HG03378 (cell line): ENCODE data around the gene ZNF30.
"Not testable (repeated sequence)": the region's sequence is repeated elsewhere in the genome, so short reads cannot be mapped to it uniquely, and the experiment has no call there.

Experiments
- ATAC-seq: cut with Tn5 transposase; IDR thresholded peaks from one replicate; pipeline ENCODE4 v1.9.1; 2021; ENCODE audit warnings: mild to moderate bottlenecking, moderate library complexity; ENCODE audit not compliant: unreplicated experiment

Gene ZNF30

DNA sequence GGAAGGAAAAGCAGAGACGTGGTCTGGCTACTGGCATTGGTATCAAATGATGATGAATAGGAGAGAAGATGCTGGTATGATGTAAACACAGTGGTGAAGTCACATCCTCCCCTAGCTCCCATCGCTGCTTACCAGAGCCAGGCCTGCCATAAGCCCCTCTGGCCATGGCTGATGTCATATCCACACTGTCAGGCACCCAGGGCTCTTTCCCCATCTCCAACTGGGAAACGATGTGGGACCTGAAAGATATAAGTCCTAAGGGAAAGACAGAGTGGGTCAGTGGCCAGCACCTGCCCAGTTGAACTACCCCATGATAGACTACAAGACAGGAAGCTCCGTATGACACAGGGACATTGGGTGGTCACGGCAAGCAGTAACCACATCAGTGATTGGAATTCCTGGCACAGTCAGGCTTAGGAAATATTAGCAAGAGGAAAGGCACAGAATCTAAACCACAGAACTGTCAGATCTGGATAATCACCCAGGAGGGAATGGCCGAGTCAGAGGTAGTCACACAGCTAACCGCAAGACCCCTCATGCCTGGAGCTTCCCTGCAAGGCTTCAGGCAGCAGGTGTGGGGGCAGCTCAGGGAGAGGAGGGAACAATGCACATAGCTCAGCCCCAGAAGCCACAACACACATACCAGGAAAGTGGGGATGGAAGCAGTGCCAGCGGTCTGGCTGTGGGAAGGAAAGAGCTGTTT lies 33.6 kb downstream of the ZNF30 start:
- no peak for ATAC-seq

DNA sequence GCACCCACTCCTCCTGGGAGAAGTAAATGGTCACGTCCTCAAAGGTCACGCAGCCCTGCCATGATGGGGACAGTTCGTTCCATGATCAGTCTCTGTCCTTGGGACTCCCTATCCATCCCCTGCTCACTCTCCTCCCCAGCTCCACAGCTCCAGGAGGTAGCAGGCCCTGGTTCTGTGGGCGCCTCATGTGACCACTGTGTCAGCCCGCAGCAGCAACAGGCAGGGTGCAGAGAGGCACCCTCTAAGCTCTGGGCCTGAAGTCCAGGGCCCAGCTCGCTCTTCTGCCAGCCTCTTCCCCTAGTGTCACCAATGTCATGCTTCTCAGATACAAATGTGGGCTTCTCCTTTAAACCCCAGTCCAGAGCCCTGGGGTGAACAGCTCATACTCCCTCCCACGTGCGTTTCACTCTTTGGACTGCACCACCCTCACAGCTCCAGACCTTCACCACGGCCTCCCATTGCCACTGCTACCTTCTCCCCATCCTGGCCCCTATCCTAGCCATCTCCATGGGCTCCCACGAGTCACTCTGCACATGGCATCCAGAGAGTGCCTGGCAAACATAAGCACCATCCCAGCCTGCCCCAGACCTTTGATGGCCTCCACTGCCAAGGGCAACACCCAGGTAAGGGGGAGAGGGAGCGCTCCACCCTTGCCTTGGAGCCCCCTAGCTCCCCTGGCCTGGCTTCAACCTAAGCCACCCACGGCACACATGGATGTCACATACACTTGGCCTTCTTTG lies 34.4 kb downstream of the ZNF30 start:
- ATAC-seq = no peak

DNA sequence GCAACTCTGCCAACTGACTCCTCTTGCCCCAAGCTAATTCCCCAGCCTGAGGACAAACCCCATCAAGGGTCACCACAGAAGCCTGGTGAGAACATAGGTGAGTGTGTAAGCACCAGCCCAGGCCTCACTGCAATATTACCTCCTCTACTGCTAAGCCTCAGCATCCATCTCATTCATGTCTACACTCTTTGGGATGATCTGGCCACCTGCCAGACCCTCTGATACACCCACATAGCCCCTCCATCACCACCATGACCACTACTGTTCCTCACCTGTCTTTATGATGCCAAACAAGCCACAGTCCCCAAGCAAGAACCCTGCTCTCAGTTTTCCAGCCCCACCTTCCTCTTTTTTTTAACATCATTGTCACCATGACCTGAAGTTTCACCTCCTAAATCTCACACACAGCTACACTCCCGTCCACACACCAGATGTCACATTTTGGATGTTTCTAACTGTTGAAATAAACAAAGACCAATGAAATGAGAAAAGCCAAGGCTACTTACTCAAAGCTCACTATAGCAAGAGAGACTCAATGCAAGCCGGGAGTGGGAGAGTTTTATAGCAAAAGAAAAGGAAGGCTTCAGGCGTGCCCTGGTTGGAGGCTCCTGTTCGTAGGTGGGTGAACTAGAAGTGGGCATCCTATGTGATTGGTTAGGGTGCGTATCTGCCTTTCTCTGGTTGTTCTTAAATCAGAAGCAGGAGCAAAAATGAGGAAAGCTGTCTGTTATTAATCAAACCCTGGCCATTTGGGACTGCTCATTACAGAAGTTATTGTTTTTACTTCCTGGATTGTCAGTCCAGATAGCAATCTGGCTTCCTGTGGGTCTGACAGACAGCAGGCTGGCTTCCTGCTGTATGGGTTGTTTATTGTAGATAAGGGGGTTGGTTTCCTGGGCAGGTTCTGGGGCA lies 35.3 kb downstream of the ZNF30 start:
- no peak for ATAC-seq

DNA sequence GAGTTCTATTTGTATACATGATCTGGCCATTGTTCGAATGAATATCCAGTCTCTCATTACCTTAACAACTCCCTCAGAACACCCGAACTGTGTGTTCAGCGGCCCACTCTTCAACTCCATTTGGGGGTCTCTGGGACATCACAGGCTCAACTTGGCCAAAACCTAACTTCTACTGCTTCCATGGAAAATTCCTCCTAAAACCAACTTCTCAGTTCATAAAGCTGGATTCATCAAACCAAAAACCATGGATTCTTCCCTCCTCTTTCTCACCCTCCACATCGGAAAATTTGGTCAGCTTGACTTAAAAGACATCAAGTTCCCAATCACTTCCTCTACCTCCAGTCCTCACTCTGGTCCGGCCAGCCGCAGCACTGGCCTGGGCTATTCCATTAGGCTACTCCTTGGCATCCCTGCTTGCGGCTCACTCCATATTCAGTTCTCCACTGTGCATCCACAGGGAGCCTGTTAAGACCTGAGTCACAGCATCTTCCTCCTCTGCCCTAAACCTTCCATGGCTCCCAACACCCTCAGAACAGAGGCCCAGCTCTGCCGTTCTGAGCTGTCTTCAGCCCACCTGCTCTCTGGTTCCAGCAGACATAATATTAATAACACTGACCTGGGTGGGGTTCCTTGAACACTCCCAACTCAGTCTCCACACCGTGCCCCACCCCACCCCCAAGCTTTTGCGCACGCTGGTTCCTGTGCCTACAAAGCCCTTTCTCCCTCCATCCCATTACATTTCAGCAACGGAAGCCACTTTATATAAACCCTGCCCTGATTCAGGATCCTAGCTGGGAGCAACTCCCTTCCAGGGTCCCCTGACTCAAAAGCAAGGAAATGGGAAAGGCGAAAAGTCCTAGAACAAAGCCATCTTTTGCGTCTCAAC lies 36.2 kb downstream of the ZNF30 start:
- no peak for ATAC-seq

DNA sequence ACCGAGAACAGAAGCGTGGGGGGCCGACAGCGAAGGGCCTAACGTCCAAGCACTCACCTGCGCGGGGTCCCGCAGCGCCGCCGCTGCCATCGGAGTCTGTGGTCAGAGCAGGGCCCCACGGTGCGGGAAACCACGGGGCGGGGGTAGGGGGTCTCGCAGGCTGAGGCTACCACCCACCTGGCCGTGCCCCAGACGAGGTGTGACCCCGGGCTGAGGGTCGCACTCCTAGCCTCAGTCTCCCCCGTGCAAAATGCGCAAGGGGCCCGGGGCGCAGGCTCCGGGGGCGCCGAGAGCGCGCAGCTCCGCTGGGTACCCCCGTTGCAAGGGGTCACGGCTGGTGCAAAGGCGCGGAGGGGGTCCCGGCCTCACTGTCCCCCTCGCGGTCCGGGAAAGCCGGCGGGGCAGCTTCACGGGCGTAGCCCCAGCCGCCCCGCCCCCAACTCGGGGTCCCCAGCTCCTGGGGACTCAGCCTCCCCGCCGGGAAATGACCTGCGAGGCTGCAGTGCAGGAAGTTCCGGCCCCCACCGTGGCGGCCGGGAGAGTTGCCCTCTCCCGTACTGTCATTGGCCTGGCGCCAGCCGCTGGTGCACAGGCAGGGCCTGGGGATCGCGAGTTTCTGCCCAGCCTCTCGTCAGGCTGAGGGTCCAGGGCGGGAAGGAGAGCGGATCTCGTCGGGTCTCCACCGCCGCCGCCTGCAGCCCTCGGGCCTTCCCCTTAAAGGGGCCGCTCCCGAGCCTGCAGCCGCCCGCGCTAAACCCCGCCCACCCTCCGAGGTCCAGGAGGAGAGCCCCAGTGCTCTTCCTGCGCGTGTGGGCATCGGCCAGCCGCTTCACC lies 37.1 kb downstream of the ZNF30 start, which contains the start of gene ZNF792:
Gene ZNF792, minus strand, starts transcription at position 657 of the 834 bp plus-strand sequence. Its CDS starts 567 bp downstream, at position 90.
- no peak for ATAC-seq

DNA sequence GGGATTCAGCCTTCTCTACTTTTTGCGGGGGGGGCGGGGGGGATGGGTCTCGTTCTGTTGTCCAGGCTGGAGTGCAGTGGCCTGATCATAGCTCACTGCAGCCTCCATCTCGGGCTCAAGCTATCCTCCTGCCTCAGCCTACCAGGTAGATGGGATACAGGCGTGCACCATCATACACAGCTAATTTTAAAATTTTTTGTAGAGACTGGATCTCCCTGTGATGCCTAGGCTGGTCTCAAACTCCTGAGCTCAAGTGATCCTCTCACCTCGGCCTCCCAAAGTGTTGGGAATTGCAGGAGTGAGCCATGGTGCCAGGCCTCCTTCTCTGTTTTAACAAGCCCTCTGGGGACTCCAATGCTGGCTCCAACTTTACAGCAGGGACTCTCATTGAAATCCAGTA lies 37.9 kb downstream of the ZNF30 start:
- ATAC-seq = no peak

DNA sequence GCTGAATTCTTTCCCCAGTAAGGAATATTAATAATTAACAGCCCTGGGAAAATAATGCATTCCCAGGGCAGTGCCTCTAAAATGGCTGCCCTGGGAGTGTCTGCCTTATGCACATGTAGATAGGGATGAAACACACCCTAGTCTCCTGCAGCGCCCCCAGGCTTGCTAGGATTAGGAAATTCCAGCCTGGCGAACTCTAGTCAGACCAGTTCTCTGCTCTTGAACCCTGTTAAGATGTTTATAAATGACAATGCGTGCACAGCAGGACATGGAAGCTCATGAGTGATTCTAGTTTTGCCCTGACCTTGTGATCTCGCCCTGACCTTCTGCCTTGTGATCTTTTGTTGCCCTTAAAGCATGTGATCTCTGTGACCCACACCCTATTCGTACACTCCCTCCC lies 38.8 kb downstream of the ZNF30 start:
- not testable (repeated sequence) for ATAC-seq

DNA sequence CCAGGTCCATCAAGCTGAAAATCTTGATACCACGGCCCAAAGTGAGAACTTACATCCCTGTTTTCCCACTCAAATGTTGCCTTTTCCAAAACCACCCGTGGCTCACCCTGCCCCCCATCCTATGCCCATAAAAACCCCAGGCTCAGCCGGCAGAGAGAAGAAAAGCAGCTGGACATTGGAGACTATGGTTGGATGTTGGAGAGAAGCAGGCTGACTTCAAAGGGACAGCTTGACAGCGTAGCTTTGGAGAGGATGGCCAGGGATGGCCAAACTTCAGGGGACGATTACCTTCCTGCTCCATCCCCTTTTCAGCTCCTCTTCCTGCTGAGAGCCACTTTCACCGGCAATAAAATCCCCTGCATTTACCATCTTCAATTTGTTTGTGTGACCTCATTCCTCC lies 40.8 kb downstream of the ZNF30 start:
- no peak for ATAC-seq

DNA sequence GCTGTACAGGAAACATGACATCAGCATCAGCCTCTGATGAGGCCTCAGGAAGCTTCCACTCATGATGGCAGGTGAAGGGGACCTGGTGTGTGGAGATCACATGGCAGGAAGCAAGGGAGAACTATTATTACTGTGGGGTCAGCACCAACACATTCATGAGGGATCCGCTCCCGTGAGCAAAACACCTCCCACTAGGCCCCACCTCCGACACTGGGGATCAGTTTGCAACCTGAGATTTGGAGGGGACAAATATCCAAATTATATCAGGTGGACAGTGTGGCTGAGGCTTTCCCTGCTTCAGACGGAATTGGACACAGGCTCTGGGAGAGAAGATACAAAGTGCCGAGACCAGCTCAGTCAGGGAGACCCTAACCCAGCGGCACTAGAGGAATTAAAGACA lies 43.0 kb downstream of the ZNF30 start:
- ATAC-seq = no peak

DNA sequence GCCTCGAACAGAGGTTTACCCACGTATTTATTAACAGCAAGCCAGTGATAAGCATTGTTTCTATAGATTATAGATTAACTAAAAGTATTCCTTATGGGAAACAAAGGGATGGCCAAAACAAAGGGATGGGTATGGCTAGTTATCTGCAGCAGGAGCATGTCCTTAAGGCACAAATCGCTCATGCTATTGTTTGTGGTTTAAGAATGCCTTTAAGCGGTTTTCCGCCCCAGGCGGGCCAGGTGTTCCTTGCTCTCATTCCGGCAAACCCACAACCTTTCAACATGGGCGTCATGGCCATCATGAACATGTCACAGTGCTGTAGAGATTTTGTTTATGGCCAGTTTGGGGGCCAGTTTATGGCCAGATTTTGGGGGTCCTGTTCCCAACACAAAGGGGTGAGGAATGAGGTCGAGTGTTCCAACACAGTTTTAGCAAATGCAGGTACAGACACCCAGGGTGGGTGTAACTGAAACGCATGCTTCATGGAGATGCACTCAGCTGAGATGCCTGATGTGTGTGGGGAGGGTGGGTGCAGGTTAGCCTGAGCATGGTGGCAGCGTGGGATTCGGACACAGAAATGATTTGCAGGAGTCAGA lies 43.6 kb downstream of the ZNF30 start:
- not testable (repeated sequence) for ATAC-seq

DNA sequence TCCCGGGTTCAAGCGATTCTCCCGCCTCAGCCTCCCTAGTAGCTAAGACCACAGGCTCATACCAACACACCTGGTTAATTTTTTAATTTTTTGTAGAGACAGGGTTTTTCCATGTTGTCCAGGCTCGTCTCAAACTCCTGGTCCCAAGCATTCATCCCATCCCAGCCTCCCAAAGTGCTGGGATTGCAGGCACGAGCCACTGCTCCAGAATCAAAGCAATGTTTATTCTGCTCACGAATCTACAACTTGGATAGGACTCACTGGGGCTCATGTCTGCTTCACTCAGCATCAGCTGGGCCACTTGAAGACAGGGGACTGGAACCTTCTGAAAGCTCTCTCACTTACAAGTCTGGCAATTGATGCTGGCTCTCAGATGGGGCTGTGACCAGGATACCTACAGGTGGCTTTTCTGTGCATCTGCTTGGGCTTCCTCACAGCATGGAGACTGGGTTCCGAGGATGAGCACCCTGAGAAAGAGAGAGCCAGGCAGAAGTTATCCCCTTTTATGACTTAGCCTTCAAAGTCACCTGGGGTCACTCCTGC lies 45.5 kb downstream of the ZNF30 start:
- no peak for ATAC-seq

DNA sequence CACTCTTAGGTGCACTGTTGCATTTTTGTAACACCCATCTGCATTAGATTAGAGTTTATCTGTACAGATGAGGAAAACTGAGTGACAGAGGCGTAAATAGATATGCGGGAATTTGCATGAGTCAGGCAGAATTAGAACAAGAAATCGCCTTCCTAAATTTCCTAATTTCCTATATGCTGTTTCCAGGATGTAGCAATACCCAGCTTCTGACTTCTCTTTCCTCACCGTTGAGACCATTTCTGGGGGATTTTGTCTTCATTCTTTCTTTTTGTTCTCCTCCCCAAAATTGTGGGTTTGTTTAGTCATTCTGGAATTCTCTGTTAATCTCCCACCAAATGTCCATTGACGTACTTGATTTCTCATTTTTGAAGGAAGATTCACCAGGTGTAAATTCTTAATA lies 47.9 kb downstream of the ZNF30 start:
- no peak for ATAC-seq

DNA sequence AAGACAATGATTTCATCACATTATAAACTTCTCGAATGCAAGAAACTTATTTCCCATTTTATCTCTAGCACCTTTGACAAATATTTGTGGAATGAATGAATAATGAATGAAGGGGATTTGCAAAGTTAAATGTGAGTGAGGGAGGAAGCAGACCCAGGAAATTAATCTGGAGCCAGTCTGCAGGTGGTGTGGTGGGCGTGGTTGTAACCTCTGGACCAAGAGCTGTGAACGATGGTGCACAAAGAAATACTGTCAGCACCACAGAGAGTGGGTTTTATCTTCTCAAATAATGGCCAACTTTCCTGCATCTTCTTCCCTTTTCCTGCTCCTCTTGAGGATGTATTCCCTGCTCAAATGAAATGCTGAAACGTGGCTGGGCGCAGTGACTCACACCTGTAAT lies 48.4 kb downstream of the ZNF30 start:
- ATAC-seq = no peak

DNA sequence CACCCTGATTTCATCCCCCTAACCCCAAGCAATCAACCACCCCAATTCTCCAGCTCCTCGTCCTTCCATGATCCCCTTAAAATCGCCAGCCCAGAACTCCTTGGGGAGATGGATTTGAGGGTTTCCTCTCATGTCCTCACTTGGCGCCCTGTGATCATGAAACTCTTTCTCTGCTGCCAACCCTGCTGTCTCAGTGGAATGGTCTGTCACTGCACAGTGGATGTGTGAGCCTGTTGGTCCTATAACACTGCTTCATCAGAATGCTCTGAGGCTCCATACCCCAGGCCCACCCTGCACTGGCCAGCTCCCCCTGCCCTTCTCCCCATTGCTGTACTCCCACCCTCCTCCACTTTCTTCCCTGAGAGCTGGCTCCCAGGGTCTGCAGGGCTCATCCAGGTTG lies 49.9 kb downstream of the ZNF30 start:
- no peak for ATAC-seq

DNA sequence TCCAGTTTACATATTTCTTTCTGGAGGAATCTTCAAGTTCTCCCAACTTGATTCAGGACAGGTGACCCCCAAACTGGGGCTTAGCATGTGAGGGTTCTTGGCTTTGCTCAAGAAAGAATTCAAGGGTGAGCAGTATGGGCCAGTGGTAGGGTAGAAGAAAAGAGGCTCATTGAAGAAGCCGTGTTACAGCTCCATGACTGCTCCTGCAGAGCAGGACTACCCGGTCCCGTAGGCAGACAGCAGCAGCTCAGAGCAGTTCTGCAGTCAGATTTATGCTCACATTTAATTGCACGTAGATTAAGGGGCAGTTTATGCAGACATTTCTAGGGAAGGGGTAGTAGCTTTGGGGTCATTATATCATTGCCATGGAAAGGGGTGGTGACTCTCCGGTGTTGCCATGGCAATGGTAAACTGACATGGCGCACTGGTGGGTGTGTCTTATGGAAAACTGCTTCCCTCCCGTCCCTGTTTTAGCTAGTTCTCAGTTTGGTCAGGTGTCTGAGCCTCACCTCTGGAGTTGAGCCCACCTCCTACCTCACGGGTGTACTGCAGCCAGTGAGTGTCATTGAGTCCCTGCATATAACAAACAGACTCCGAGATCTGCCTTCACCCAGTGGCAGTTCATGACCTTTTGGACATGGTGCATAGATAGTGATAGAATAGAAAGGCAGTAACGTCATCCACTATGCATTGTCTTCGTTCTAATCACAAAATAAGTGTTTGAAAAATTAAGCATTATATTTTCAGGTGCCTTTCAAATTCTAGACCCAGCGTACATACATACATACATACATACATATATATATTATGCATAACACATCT lies 53.3 kb downstream of the ZNF30 start:
- ATAC-seq = no peak

DNA sequence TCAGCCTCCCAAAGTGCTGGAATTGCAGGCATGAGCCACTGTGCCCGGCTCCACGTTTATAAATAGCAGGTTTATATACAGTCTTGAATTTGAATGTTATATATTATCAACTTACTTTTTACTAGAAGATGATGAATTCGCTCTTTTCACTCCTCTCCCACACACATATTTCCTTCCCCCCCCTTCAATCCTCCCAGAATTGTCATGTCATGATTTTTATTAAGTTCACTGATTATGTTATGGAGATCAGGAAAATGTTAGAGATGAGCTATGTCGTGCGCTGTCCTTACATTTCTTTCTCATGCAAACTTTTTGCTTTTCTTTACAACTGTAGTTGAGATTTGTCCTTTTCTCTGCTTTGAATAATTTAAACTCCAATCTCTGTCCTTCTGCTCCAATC lies 55.6 kb downstream of the ZNF30 start:
- ATAC-seq = no peak

DNA sequence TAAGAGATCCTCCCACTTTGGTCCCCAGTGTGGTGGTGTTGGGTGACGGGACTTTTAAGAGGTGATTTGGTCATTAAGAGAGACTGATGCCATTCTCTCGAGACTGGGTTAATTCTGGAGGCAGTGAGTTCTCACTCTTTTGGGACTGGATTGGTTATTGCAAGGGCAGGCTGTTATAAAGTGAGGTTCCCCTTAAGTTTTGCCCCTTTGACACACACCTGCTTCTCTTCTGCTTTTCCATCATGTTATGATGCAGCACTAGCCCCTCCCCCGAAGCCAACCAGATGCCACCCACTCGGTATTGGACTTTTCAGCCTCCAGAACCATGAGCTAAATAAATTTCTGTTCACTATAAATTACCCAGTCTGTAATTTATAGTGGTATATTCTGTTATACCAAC lies 57.1 kb downstream of the ZNF30 start:
- no peak for ATAC-seq

DNA sequence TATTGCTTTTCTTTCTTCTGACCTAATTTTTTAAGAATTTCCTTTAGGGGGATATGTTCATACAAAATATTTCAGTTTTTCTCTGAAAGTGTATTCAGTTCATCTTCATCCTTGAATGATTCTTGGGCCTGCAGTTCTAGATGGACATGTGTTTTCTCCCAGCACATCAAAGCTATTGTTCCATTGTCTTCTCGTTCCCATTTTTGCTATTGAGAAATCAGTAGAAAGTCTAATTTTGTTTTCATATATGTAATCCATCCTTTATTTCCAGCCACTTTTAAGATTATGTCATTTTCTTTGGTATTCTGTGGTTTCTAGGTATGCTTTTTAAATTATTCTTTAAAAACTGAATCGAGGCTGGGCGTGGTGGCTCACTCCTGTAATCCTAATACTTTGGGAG lies 57.6 kb downstream of the ZNF30 start:
- ATAC-seq = no peak
